Brain pericyte (primary cell): ENCODE measurements around the gene ETDA.
"Not testable (repeated sequence)": the region's sequence is repeated elsewhere in the genome, so short reads cannot be mapped to it uniquely, and the experiment has no call there.

Experiments used
- DNase-seq: peaks from one replicate; pipeline ENCODE4 v3.0.0-alpha.2; 2012; ENCODE audit warnings: low read depth, low spot score

ETDA gene

DNA sequence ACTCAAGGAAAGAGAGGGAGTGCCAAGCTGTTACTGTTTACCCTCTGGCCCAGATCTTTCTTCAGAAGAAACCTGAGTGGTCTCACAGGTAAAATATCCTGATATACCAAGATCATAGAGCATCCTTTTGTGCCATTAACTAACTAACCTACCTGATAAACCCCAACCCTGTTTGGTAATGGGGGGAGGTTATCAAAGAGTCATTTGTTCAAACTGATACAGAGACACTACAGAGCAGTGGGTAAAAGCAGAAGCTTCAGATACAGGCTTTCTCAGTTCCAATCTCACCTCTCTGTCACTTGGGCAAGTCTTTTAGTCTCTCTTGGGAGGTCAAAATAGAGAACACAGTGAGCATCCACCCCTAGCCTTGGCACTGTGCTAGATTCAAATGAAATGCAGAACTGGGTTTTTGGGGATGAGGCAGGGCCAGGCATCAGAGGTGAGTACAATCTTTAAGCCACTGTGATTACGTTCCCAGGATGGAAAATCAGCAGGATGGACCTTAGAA lies at the start of gene ETDA:
TSS of gene ETDA (plus strand) at position 51 of the 508 bp plus-strand sequence. CDS start 1,216 bp downstream, outside the sequence.
- not testable (repeated sequence) for DNase-seq

DNA sequence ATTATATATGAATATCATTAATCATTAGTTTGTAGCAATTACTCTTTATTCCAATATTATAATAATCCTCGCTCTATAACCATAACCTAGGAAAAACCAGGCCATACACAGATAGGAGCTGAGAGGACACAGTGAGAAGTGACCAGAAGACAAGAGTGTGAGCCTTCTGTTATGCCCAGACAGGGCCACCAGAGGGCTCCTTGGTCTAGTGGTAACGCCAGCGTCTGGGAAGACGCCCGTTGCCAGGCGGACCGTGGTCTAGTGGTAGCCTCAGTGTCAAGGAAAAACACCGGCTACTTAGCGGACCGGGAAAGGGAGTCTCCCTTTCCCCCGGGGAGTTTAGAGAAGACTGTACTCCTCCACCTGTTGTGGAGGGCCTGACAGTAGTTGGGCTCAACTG lies 45.4 kb upstream of the ETDA start:
- not testable (repeated sequence) for DNase-seq

DNA sequence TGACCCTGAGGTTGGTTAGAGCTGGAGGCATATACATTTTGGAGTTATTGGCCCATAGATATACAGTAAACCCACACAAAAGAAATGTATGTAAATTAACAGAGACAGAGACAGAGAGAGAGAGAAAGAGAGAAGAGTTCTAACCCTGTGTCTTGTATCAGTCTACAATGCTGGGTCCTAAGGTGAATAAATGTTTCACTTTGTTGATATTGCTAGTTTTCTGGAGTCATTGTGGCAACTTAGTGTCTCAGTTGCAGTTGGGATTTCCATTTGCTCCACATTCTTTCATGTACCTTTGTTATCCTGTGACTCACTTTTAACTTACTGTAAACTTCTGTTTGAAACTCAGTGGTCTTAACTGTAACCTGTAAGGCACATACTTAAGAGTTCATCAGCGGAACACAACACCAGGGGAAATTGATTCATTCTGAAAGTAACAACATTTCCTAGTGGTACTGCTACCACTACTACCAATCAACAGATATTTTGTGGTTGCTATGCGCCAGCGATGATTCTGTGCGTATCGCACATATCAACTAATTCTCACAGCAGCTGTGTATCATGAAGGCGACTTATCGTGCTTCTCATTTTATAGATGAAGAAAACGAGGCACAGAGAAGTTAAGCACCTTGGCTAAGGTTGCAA lies 38.5 kb upstream of the ETDA start:
- DNase-seq = no peak

DNA sequence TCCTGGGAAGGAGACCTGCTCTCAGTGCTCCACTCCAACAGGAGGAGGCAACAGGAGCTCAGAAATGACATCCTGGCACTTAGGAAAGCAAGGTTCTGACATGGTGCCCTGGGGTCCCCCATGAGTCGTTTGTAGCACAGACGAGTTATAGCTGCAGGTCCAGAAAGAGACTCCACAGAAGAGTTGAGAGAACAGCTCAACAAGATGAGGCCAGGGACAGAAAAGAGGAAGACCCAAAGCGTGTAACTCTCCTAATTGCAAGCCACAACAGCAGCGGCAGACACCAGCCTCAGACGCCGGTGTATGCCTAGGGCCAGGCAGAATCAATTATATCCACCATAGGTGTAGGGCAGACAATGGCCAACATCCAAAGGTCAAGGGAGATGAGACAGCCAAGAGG lies 5.9 kb upstream of the ETDA start:
- DNase-seq = not testable (repeated sequence)

DNA sequence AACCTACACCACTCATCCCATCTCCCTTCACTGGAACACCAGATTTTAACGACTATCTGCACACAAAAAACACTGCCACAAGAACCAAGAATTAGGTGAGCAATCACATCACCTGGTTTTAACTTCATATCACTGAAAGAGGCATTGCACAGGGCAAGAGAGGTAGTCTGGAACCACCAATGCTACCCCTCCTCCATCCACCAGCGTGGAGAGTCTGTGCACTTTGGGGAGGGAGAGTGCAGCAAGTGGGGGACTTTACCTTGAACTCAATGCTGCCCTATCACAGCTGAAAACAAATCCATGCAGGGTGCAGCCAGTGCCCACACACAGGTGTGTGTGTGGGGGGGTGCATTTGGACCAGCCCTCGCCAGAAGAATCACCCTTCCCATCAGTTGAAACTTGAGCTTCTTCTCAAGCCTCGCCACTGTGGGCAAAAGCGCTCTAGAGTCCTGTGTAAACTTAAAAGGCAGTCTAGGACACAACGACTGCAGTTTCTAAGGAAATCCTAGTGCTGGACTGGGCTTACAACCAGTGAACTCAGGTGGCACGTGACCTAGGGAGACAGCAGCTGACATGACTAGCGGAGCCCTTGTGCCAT lies 4.3 kb downstream of the ETDA start:
- not testable (repeated sequence) for DNase-seq

DNA sequence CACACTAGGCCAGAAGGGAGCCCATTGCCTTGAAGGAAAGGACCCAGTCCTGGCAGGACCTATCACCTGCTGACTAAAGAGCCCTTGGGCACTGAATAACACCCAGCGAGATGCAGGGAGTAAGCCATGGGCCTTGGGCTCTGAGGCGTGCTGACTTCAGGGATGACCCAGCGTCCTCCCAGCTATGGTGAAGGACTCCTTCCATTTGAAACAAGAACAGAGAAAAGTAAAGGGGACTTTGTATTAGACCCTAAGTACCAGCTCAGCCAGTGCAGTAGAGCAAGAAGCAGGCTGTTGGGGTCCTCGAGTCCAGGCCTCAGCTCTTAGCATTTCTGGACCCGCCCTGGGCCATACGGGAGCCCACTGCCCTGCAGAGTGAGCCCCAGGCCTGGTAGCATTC lies 5.1 kb downstream of the ETDA start:
- no peak for DNase-seq

DNA sequence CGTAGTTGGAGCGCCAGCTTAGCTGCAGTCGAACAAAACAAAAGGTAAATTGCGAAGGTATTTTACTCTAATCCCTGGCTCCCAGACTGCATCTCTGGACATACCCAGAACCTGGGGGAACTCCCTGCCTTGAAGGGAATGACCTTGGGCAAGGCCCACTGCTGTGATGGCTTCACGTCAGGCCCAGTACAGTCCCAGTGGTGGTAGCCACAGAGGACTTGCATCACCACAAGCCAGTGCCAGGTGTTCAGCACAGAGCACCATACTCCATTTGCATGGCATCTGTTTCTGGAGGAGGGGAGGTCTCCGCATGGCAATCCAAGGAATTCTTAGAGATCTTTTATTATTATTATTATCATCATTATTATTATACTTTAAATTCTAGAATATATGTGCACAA lies 5.6 kb downstream of the ETDA start:
- DNase-seq = no peak

DNA sequence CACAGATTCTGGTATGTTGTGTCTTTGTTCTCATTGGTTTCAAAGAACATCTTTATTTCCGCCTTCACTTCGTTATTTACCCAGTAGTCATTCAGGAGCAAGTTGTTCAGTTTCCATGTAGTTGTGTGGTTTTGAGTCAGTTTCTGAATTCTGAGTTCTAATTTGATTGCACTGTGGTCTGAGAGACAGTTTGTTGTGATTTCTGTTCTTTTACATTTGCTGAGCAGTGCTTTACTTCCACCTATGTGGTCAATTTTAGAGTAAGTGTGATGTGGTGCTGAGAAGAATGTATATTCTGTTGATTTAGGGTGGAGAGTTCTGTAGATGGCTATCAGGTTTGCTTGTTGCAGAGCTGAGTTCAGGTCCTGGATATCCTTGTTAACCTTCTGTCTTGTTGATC lies 9.1 kb downstream of the ETDA start:
- DNase-seq = not testable (repeated sequence)

DNA sequence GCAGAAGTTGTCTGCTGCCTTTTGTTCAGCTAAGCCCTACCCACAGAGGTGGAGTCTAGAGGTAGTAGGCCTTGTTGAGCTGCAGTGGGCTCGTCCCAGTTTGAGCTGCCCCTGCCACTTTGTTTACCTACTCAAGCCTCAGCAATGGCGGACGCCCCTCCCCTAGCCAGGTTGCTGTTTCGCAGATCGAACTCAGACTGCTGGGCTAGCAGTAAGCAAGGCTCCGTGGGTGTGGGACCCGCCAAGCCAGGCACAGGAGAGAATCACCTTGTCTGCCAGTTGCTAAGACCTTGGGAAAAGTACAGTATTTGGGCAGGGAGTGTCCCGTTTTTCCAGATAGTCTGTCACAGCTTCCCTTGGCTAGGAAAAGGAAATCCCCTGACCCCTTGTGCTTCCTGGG lies 11.5 kb downstream of the ETDA start:
- DNase-seq = not testable (repeated sequence)

DNA sequence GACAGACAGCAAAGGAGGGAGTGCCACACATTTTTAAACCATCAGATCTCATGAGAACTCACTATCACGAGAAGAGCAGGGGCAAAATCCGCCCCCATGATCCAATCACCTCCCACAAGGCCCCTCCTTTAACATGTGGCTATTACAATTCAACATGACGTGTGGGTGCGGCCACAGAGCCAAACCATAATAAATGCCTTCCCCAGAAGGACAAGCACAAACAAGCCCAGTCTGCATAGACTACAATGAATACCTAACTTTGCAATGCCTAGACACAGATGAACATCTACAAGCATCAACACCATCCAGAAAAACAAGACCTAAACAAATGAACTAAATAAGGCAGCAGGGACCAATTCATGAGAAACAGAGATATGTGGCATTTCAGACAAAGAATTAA lies 12.3 kb downstream of the ETDA start:
- DNase-seq = no peak

DNA sequence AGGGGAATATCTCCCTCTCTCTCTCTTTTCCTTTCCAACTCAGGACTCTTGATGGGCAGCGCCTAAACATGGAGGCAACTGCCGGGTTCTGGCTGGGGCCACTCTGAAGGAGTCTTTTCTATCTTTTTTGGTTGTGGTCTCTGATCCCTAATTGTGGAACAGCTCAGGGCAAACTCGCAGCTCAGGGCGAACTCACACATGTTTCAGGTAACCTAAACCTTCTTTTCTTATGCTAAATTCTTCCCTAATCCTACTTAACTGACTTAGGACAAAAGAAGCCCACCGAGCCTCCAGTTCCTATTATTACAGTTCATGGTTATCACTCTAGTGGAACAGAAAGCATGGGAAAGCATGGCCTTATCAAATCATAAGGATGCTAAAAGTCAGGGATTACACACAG lies 21.3 kb downstream of the ETDA start:
- no peak for DNase-seq

DNA sequence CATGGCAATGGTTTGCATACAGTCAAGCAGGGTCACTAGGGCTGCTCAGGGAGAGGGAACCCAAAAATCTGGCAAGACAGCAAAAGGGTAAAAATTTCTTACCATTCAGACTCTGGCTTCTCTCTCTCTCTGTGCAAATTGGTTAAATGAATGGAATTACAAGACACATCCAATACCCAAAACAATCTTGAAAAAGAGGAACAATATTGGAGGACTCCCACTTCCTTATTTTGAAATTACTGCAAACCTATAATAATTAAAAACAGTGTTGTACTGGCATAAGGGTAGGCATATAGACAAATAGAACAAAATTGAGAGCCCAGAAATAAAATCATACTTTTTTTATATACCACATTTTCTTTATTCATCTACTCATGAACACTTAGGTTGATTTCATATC lies 24.1 kb downstream of the ETDA start:
- DNase-seq = no peak

DNA sequence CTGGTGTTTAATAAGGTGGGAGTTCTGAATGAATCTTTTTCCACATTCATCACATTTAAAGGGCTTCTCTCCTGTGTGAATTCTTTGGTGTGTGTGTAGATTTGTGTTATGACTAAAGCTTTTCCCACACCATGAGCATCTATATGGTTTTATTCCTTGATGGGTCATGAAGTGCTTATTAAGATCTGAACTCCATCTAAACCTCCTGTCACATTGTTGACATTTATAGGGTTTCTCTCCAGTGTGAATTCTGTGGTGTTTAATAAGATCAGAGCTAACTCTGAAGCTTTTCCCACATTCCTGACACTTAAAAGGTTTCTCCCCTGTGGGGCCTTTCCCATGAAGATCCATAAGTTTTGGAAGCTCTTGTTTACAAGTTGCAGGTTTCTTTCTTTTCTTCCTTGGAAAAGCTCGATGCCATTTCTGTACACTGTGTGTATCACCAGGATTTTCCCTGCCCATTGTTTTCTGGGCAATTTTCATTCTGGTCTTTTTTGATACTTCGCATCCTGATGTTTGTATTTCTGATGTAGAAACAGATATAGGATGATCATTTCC lies 35.5 kb downstream of the ETDA start:
- DNase-seq = no peak

DNA sequence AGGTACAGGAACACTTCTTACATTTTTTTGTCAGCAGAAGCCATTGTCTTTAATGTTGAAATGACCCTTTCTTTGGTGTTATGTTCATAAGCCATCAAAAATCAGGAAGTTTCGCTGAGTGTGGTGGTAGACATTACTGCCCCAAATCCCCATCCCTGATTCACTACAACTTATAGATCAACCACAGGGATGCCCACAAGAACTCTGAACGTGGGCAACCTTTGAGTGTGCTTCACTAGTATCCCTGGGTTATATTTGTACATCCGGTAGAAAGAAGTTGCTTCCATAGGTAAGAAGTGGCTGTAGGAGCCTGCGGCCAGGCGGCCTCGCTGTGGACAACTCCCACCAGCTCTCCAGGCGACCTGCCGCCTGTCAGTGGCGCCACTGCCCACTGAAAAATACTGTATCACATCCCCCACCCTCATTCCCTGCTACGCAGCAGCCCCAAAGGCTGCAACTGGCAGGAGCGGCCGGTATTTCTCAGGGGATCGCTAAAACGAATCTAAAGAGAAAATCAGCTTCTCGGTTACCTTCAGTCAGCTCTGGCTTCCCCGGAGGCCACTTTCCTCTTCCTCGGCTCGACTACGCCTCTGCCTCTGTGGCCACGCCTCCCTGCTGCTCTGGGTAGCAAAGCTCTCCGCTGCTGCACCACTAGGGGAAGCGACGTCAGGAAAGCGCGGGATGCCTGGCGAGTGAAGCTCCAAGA lies 43.5 kb downstream of the ETDA start:
- no peak for DNase-seq

DNA sequence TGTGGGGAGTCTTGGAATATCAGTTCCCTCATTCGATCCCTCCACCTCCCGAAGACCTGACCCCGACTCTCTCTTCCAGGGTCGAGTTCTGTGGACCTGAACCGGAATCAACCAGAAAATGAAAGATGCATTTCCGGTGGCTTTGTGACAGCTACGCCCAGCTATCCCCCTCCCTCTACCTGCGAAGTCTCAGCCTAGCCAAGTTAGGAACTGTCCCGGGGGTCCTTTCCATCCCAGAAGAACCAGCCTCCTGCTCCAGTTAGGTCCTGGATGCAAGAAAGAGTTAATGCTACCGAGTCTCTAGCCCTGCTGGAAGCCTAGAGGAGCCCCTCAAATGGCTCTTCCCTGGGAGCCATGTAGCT lies 44.1 kb downstream of the ETDA start:
- no peak for DNase-seq

DNA sequence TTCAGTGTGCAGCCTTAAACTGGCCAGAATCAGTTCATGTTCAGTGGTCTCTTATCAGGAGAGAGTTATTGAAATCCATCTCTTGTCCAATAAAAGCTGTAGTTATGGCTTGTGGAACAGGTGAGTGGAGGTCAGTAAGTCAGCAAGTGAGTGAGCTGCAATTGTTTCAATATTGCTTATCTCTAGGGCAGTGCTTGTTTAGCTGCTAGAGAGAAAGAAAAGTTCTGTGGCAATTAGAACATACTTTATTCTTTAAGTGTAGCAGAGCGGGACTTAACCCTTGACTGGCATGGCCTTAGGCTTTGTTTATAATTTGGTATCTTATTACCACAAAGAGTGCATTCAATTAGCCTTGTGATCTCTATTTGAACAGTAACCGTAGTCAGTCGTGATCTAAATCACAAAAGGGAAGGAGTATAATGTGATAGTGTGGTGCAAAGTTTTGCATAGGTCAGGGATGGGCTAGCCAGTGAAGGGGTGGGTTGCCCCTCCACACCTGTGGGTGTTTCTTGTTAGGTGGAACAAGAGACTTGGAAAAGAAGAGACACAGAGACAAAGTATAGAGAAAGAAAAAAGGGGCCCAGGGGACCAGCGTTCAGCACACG lies 50.5 kb downstream of the ETDA start:
- no peak for DNase-seq
